GM19395 (cell line): ENCODE measurements around the gene CHPF2.

Source experiments
- ATAC-seq: cut with Tn5 transposase; IDR thresholded peaks from one replicate; pipeline ENCODE4 v1.9.1; 2021; ENCODE audit warnings: mild to moderate bottlenecking, moderate library complexity; ENCODE audit not compliant: unreplicated experiment

The CHPF2 gene

DNA sequence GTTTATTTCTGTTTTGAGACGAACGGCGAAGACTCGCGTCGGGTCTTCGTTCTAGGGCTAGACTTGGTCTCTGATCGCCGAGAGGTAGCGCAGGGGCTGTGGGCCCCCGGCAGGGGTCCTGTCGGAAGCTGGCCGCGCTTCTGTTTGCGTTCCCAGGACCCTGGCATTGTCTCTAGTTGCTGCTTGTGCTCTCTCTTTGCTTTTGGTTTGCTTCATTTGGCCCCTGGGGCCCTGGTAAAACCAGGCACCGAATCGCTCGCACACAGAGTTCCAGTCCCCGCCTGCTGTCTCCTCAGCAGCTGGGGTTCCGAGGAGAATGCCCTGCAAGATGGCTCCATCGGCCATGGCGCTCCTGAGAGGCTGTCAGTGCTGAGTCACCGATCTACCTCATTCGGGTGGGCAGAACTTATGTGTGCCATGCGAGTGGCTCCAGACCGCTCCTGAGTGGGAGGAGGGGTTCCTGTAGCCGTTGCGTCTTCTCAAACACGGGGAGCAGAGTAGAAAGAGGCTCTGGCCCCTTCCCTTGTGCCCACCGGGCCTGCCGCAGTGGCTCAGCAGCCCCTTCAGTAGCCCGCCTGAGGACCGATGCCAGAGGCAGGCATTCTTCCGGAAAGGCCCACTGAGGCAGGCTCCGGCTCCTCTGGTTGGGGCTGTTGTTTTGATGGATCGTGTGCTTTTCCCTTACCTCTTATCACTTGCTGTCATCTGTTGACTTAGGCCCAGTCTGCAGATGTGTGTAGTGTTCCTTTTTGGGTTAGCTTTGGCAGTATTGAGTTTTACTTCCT, 826 bp downstream of the CHPF2 start:
- peak; percentile 39 for ATAC-seq

DNA sequence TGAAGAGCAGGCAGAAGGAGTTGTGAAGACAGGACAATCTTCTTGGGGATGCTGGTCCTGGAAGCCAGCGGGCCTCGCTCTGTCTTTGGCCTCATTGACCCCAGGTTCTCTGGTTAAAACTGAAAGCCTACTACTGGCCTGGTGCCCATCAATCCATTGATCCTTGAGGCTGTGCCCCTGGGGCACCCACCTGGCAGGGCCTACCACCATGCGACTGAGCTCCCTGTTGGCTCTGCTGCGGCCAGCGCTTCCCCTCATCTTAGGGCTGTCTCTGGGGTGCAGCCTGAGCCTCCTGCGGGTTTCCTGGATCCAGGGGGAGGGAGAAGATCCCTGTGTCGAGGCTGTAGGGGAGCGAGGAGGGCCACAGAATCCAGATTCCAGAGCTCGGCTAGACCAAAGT, 1.5 kb downstream of the CHPF2 start:
- ATAC-seq, result no peak

DNA sequence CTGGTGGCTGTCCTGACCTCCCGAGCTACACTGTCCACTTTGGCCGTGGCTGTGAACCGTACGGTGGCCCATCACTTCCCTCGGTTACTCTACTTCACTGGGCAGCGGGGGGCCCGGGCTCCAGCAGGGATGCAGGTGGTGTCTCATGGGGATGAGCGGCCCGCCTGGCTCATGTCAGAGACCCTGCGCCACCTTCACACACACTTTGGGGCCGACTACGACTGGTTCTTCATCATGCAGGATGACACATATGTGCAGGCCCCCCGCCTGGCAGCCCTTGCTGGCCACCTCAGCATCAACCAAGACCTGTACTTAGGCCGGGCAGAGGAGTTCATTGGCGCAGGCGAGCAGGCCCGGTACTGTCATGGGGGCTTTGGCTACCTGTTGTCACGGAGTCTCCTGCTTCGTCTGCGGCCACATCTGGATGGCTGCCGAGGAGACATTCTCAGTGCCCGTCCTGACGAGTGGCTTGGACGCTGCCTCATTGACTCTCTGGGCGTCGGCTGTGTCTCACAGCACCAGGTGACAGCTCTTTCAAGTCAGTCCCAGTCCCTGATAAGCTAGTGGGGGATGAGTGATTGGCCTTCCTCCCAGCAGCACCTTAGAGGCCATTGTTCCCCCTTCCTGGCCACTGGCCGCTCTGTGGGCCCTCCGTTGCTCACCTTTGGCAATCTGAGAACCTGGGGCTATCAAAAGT, 3.0 kb downstream of the CHPF2 start:
- no peak for ATAC-seq

DNA sequence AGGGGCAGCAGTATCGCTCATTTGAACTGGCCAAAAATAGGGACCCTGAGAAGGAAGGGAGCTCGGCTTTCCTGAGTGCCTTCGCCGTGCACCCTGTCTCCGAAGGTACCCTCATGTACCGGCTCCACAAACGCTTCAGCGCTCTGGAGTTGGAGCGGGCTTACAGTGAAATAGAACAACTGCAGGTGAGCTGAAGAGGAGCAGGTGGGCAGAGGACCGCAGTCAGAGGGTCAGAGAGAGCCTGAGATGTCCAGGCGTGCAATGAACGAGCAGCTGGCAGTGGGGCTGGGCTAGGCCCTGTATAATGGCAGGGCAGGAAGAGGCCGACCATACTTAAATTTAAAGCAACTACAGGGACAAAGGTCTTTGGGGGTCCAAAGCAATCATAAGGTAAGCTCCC, 4.1 kb downstream of the CHPF2 start:
- ATAC-seq, result no peak

DNA sequence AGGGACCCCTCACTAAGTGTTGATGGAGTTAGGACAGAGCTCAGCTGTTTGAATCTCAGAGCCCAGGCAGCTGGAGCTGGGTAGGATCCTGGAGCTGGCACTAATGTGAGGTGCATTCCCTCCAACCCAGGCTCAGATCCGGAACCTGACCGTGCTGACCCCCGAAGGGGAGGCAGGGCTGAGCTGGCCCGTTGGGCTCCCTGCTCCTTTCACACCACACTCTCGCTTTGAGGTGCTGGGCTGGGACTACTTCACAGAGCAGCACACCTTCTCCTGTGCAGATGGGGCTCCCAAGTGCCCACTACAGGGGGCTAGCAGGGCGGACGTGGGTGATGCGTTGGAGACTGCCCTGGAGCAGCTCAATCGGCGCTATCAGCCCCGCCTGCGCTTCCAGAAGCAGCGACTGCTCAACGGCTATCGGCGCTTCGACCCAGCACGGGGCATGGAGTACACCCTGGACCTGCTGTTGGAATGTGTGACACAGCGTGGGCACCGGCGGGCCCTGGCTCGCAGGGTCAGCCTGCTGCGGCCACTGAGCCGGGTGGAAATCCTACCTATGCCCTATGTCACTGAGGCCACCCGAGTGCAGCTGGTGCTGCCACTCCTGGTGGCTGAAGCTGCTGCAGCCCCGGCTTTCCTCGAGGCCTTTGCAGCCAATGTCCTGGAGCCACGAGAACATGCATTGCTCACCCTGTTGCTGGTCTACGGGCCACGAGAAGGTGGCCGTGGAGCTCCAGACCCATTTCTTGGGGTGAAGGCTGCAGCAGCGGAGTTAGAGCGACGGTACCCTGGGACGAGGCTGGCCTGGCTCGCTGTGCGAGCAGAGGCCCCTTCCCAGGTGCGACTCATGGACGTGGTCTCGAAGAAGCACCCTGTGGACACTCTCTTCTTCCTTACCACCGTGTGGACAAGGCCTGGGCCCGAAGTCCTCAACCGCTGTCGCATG, 5.2 kb downstream of the CHPF2 start:
- ATAC-seq, result no peak

DNA sequence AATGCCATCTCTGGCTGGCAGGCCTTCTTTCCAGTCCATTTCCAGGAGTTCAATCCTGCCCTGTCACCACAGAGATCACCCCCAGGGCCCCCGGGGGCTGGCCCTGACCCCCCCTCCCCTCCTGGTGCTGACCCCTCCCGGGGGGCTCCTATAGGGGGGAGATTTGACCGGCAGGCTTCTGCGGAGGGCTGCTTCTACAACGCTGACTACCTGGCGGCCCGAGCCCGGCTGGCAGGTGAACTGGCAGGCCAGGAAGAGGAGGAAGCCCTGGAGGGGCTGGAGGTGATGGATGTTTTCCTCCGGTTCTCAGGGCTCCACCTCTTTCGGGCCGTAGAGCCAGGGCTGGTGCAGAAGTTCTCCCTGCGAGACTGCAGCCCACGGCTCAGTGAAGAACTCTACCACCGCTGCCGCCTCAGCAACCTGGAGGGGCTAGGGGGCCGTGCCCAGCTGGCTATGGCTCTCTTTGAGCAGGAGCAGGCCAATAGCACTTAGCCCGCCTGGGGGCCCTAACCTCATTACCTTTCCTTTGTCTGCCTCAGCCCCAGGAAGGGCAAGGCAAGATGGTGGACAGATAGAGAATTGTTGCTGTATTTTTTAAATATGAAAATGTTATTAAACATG, 6.0 kb downstream of the CHPF2 start:
- ATAC-seq, result no peak

DNA sequence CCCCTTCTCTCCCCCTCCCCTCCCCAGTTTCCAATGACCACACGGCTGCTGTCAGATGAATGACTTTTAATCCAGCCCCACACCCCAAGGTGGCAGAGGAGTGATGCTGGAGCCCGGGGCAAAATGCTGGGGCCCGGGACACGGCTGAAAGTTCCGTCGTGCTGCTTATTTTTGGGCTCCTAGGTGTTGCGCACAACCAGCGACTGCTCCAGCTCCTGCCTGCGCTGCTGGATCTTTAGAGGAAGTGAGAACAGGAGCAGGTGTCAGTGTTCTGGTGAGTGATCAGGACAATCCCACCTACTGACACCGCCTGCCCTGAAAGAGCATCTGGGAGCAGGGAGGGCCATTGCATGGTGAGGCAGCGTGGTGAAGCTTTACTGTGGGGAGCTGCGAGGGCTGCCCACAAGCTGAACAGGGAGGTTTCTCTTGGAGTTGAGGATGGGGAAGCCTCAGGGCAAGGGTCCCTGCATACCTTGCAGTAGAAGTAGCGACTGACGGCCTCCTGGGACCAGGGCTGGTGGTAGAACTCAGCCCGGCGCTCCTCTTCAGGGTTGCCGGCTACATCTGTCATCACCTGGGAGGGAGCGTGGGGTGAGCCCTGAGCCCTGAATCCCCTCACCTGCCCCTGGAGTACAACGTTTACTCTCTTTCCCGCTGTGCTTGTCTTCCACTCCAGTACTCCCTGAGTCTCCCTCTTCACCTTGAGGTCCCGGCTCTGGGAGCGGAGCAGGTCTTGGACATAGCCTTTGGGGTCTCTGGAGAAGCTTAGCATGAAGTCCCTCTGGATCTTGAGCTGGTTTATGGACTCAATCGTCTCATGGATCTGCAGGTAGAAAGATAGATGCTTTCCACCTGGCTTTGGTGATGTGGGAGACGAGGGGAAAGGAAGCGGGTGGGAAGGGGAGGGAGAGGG, 6.9 kb downstream of the CHPF2 start:
- no peak for ATAC-seq

DNA sequence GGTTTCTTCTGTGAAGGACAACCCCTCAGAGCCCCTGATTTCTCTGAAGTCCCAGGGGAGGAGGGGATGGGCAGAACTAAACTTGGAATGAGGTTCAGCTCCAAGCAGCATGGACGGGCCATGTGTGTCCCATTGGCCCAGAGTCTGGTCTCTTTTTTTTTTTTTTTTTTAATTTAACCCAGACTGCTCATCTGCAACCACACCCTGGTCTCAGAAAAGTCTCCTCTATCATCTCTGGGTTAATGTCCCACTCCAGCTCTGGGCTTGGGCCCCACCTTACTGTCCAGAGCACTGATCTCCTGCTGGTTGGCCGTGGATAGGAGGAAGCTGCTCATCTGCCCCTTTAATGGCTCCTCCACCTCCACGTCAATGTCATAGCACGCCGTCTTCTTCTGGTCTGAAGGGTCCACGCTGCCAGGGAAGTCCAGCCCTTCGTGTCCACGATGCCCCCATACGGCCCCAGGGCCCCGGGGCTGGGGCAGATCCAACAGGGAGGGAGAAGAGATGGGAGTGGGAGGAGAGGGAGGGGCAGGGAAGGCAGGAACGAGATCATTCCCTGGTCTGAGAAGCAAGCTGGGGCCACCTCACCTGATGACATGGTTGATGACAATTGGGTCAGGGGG, 7.7 kb downstream of the CHPF2 start:
- ATAC-seq, result no peak

DNA sequence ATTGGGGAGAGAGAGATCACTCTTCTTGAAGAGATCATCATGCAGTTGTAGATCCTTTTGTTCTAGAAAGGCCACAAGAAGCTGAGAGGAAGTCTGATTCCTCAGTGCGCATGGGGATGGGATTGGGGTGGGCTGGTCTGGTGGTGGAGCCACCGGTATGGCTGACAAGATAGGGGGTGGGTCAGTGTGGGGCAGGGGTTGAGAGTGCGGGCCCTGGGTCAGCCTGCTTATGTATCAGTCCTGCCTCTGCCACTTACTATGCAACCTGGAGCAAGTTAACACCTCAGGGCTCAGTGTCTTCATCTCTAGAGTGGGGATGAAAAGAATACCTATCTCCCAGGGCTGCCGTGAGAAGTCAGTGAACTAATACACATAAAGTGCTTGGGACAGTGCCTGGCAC, 8.3 kb downstream of the CHPF2 start:
- no peak for ATAC-seq

DNA sequence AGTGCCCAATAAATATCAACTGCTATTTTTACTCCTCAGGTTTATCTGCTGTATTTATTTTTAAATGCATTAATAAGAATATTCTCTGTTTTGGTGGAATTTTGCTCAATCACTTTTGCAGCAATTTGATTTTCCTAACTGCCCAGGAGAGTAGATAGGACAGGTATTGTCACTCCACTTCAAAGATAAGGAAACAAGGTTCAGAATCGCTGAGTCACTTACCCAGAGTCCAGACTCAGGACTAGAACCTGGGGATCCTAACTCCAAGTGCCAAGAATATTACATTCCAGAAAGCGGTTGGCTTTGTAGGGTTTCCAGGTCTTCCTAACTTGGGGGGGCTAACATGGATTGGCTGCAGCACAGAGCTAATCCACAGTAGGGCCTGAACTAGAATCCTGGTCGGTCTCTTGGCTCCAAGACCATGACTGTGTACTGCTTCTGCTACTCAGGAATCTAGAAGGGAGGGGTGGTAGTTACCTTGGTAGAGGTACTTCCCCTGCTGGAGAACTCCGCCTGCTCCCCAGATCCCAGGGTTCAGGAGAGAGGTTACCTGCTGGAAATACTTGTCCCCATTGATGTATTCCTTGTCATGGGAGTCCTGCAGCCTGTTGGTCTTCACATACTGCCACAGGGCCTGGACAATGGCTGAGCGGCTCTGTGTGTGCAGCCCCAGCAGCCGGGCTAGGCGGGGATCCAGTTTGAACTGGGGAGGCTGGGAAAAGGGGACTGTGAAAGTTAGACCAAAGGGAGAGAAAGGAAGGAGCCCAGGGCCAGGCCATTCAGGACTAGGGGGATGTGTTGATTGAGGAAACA, 8.9 kb downstream of the CHPF2 start:
- ATAC-seq, result no peak

DNA sequence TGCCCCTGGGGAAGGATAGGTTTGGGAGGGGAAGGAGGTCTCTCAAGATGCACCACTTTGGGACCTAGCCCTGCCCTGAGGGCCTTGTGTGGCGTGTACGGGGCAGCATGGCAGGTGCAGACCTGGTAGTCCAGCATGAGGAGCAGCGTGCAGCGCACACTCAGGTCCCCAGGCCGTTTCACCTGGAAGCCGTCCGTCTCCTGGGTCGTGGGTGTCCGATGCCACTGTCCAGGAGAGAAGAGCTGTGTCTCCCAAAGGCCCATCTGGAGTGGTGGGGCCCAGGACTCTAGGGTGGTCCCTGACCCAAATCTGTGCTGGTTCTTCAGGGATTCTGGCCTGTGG, 9.4 kb downstream of the CHPF2 start:
- ATAC-seq, result no peak

DNA sequence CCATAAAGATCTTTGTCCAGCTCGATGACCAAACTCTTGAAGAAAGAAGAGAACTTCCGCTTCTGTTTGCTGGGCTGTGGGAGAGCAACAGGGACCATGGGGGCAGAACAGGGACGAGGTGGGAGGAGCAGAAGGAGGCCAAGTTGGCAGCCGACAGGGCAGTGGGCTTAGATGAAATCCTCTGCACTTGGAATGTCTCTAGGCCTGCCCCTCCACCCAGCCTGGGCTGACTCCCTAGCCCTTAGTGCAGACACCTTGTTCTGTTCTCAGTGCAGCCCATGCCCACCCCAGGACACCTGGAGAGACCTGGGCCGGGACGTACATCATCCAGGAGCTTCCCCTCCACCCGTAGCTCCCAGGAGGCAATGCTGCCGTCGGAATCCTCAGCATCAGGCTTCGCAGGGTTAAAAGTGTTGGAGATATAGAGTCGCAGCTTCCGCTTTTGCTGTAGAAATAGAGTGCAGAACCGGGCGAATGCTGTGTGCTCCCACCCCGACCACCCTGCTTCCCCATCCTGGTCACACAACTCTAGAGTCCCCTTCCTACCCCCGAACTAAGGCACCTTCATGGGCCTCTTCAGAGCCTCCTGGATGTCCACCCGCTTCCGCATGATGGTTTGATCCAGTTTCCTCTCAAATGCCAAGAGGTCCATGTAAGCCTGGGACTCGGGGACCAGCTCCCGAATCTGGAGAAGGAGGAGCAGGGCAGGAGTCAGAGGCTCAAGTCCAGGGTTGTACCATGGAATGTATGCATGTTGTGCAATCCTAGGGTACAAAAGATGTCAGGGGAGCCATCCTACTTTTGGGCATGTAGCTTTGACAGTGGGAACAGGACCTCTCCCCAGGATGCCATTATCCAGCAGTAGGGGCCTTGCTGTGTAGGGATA, 10.1 kb downstream of the CHPF2 start:
- no peak for ATAC-seq

DNA sequence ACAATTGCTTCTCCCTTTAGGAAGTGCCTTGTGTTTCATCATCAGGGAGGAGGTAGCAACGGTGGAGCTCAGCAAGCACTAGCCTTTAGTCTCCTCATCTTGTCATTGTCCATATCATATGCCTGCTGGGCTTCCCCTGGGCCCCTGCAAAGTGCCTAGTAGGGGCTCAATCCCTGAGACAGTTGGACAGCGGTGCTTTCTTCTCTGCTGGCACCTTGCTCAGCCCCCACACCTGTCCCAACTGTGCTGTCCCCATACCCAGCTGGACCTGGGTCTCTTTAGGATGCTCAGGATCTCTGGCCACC, 10.7 kb downstream of the CHPF2 start:
- no peak for ATAC-seq

DNA sequence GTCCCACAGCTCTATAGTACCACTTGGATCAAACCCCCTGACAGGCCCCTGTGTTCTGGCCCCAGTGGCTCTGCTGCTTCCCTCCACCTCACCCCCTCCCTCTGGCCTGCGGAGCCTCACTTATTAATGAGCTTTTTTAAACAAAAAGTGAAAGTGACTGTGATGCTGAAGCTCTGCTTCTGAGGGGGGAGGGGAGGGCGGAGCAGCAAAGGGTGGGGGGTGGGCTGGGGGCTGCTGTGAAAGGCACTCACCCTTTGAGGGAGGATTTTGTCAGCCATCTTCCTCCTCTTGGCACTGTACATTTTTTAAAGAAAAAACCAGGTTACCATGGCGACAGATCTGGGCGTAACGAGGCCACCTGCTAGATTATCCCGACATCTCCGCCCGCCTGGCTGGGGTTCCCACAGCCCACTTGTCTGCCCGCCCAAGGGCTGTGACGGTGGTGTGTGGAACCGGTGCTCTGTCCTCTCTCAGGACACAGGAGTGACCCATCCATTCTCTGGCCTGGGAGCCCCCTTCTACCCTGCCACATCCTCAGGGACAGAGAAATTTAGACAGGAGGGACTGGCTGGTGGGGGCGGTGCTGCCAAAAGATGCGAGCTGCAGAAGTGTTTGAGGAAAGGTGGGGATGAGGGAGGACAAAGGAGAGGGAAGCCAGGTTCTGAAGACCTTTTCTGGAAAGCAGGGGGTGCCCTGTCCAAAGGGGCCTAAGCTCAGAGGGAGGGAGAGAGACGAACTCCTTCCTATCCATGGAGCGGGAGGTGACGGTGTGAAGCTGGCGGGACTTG, 11.3 kb downstream of the CHPF2 start:
- no peak for ATAC-seq

DNA sequence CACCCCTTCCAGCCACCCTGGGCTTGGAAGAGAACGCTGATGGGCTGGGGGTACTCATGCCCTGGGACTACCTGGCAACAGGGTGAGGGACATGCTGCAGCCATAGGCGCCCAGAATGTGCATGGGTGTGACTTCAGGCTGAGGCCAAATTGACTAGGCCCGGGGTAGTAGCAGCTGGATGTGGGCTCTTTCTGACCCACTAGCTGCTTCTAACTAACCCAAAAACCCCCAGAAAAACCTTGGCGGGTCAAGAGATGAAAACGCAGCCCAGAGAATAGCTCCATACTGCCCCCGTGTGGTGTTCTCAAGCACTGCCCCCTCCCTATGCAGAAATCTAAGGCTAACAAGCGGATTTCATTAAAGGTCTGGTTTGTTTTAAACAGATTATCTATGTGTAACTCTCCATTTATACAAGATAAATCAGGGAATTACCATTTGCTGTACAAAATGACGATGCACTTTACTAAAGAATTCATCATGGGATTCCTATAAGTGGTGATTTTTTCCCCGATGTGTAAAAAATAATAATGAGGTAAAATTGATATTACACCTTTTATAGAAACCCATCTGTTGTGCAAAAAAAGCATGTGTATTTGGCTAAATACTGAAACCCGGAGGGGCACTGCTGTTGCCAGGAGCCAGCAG, 12.0 kb downstream of the CHPF2 start:
- ATAC-seq, result no peak

DNA sequence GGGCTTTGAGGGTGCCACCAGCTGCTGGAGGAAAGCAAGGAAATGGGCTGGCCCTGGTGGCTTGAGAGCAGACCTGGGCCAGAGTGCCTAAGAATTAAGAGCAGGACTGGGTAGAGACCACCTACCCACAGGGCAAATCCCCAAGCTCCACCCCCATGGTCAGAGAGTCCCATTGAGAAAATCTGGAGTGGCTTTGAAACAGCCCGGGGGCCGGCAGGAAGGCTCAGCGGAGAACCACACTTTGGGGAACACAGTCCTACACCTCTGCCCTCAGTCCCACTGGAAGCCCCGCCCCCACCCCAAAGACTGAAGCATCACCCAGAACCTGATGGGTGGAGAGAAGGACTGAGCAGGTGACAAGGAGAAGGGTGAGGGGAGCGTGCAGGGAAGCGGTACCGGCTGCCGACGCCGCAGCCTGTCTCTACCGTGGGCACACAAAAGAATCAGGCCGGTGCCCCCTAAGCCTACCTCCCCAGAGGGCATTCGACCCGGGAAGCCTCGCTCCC, 12.6 kb downstream of the CHPF2 start:
- no peak for ATAC-seq
